ENCODE data around the gene ATP6V0A4. TPM values are rescaled to one million over a fixed set of nuclear protein-coding genes. Genes with fewer than 3 reads are reported as not detected.

The ATP6V0A4 gene
- total RNA-seq, 2 donors from 2014 or later: not detected

DNA sequence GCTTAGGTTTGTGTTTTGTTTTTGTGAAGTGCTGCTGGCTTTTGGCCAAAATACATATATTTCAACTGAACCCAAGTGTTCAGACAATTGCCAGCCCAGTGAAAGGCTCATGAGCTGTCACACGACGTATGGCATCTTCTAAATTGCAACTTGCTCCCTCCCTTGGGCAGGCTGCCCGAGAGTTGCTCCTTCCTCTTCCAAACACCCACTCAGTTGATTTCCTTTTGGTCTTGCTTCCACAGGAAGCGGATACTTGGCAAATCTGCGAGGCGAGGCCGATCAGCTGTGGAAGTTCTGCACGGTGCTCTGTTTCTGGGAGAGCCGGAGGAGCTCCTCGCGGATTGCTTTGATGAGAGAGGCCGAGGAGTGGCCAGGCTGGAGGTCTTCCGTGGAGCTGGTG lies 39.6 kb upstream of the ATP6V0A4 start:
- intact Hi-C loops (cut with DNase I): no loop called here
- TF ChIP-seq, protein P1, sequence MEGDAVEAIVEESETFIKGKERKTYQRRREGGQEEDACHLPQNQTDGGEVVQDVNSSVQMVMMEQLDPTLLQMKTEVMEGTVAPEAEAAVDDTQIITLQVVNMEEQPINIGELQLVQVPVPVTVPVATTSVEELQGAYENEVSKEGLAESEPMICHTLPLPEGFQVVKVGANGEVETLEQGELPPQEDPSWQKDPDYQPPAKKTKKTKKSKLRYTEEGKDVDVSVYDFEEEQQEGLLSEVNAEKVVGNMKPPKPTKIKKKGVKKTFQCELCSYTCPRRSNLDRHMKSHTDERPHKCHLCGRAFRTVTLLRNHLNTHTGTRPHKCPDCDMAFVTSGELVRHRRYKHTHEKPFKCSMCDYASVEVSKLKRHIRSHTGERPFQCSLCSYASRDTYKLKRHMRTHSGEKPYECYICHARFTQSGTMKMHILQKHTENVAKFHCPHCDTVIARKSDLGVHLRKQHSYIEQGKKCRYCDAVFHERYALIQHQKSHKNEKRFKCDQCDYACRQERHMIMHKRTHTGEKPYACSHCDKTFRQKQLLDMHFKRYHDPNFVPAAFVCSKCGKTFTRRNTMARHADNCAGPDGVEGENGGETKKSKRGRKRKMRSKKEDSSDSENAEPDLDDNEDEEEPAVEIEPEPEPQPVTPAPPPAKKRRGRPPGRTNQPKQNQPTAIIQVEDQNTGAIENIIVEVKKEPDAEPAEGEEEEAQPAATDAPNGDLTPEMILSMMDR (IDR thresholded peaks at IDR 0.05): no peak
- Histone ChIP-seq H3K4me3 (no peak overlapping the region), H3K27me3 (no peaks in the 10 kb centered on the region), H3K9ac (ENCODE audit: low read depth in 2 of 2, low read length in 2 of 2) (no peak overlapping the region), H3K36me3 (no peaks in the 10 kb centered on the region), H3K27ac (no peak overlapping the region), H3K9me3 (no peaks in the 10 kb centered on the region), H3K4me1 (no peaks in the 10 kb centered on the region)
- DNase-seq: no peak

GRCh38 chr7:138835087-138835486 lies 37.1 kb upstream of the ATP6V0A4 start:
- Histone ChIP-seq H3K27me3 (no peaks in the 10 kb centered on the region), H3K27ac (no peak overlapping the region), H3K36me3 (no peaks in the 10 kb centered on the region), H3K9ac (ENCODE audit: low read depth in 2 of 2, low read length in 2 of 2) (no peak overlapping the region), H3K4me3 (no peak overlapping the region), H3K9me3 (no peaks in the 10 kb centered on the region), H3K4me1 (no peaks in the 10 kb centered on the region)
- intact Hi-C loops (cut with DNase I): no loop called here
- no peak for DNase-seq
- TF ChIP-seq, protein P1 (IDR thresholded peaks at IDR 0.05): no peak

- Histone ChIP-seq H3K4me3 (no peak overlapping the region), H3K36me3 (no peaks in the 10 kb centered on the region), H3K27ac (no peak overlapping the region), H3K4me1 (no peaks in the 10 kb centered on the region), H3K9ac (ENCODE audit: low read depth in 2 of 2, low read length in 2 of 2) (no peak overlapping the region), H3K27me3 (no peaks in the 10 kb centered on the region), H3K9me3 (no peaks in the 10 kb centered on the region)
- no peak for DNase-seq
- intact Hi-C loops (cut with DNase I): no loop called here
- TF ChIP-seq, protein P1 (IDR thresholded peaks at IDR 0.05): no peak
These were observed 36.6 kb upstream of the ATP6V0A4 start for GRCh38 chr7:138834583-138834982.

GRCh38 chr7:138833596-138833995 lies 35.6 kb upstream of the ATP6V0A4 start:
- H3K9ac ChIP-seq (ENCODE audit: low read depth in 2 of 2, low read length in 2 of 2): no peak overlapping the region
- H3K4me1 ChIP-seq: no peaks in the 10 kb centered on the region
- intact Hi-C loops (cut with DNase I): no loop called here
- no peaks in the 10 kb centered on the region for H3K36me3 ChIP-seq
- H3K27me3 ChIP-seq: no peaks in the 10 kb centered on the region
- DNase-seq: no peak
- TF ChIP-seq, protein P1 (IDR thresholded peaks at IDR 0.05): no peak
- no peak overlapping the region for H3K27ac ChIP-seq
- H3K9me3 ChIP-seq: no peaks in the 10 kb centered on the region
- H3K4me3 ChIP-seq: no peak overlapping the region

DNA sequence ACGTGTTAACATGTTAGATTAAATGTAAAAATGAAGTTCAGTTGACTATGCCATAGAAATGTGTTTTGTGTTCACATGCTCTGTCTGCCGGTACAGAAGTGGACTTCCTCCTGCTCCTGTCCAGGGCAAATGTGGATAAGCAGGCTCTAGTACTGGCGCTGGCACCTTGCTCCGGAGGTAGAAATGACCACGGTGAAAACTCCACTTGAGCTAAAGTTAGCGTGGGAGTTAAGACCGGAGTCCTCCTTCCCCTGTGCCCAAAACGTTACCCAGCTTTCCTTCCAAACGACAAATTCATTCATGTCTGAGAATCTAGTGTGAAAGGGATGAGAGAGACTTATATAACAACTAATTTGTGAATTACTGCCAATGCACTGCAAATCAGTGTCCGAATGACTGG lies 35.0 kb upstream of the ATP6V0A4 start:
- no peak overlapping the region for H3K9ac ChIP-seq (ENCODE audit: low read depth in 2 of 2, low read length in 2 of 2)
- H3K9me3 ChIP-seq: no peaks in the 10 kb centered on the region
- TF ChIP-seq, protein P1 (IDR thresholded peaks at IDR 0.05): no peak
- H3K27ac ChIP-seq: no peak overlapping the region
- no peaks in the 10 kb centered on the region for H3K27me3 ChIP-seq
- H3K36me3 ChIP-seq: no peaks in the 10 kb centered on the region
- H3K4me3 ChIP-seq: no peak overlapping the region
- H3K4me1 ChIP-seq: no peaks in the 10 kb centered on the region
- no peak for DNase-seq
- intact Hi-C loops (cut with DNase I): no loop called here

GRCh38 chr7:138829335-138829734 lies 31.3 kb upstream of the ATP6V0A4 start:
- no peak overlapping the region for H3K9ac ChIP-seq (ENCODE audit: low read depth in 2 of 2, low read length in 2 of 2)
- no peak overlapping the region for H3K4me3 ChIP-seq
- no peak overlapping the region for H3K27ac ChIP-seq
- no peaks in the 10 kb centered on the region for H3K36me3 ChIP-seq
- no peaks in the 10 kb centered on the region for H3K27me3 ChIP-seq
- TF ChIP-seq, protein P1 (IDR thresholded peaks at IDR 0.05): no peak
- no peaks in the 10 kb centered on the region for H3K9me3 ChIP-seq
- H3K4me1 ChIP-seq: no peaks in the 10 kb centered on the region
- intact Hi-C loops (cut with DNase I): no loop called here
- DNase-seq: no peak
